Progenitor cell of endocrine pancreas (in vitro differentiated cells): ENCODE measurements around the gene PRKCE. TPM values are rescaled to one million over a fixed set of nuclear protein-coding genes. Genes with fewer than 3 reads are reported as not detected.

ENCODE experiments used
- DNase-seq: peaks from one replicate; pipeline ENCODE4 v3.0.0; 2021; ENCODE audit warnings: low spot score; ENCODE audit not compliant: unreplicated experiment
- H3K27ac Mint-ChIP-seq: 2 replicates; pipeline ENCODE4 v1.8.0; 2021; ENCODE audit warnings: mild to moderate bottlenecking, moderate library complexity, mixed read lengths
- H3K27me3 Mint-ChIP-seq: 2 replicates; pipeline ENCODE4 v1.8.0; 2021; ENCODE audit warnings: mixed read lengths
- H3K36me3 Mint-ChIP-seq: 2 replicates; pipeline ENCODE4 v1.8.0; 2022; ENCODE audit warnings: mixed read lengths; ENCODE audit not compliant: insufficient read depth
- H3K4me1 Mint-ChIP-seq: 2 replicates; pipeline ENCODE4 v1.8.0; 2021; ENCODE audit warnings: low read depth, mixed read lengths
- H3K4me3 Mint-ChIP-seq: 2 replicates; pipeline ENCODE4 v1.8.0; 2021; ENCODE audit warnings: low read depth, mild to moderate bottlenecking, moderate library complexity, mixed read lengths
- H3K9me3 Mint-ChIP-seq: 2 replicates; pipeline ENCODE4 v1.8.0; 2021; ENCODE audit warnings: low read depth, mixed read lengths
- total RNA-seq: library from RNA; stranded (reverse); gene quantifications from 2 replicates; pipeline ENCODE4 v1.2.1, GENCODE V29; 2021
- TF ChIP-seq, protein P1 (sequence below): fragments of 200-600 bp; sonication (generic); IDR thresholded peaks from one replicate; pipeline ENCODE4 v1.5.0; 2021; ENCODE audit warnings: antibody characterized with exemption, mild to moderate bottlenecking; ENCODE audit not compliant: unreplicated experiment

PRKCE gene
- total RNA-seq, 1 donor from 2014 or later: 4.2 TPM

DNA sequence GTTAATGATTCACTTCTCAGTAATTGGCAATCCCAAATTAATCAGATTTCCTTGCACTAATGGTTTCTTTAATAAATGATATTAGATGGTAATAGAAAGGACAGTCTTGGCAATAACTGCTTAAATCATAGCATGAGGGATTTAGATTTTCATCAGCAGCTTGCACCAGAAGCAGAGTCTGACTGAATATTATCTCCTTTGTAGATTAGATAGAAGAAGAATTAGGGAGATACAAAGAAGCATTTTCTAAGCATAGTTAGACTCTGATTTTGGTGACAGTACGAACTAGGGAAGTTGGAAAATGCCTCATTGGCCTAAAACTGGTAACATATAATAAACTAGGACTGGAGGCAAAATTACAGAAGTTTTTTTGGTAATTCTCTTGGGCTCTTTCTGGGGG lies 412.9 kb downstream of the PRKCE start:
- TF ChIP-seq, protein P1, sequence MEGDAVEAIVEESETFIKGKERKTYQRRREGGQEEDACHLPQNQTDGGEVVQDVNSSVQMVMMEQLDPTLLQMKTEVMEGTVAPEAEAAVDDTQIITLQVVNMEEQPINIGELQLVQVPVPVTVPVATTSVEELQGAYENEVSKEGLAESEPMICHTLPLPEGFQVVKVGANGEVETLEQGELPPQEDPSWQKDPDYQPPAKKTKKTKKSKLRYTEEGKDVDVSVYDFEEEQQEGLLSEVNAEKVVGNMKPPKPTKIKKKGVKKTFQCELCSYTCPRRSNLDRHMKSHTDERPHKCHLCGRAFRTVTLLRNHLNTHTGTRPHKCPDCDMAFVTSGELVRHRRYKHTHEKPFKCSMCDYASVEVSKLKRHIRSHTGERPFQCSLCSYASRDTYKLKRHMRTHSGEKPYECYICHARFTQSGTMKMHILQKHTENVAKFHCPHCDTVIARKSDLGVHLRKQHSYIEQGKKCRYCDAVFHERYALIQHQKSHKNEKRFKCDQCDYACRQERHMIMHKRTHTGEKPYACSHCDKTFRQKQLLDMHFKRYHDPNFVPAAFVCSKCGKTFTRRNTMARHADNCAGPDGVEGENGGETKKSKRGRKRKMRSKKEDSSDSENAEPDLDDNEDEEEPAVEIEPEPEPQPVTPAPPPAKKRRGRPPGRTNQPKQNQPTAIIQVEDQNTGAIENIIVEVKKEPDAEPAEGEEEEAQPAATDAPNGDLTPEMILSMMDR: no peak
- no peak for DNase-seq
- Mint-ChIP-seq H3K4me1 (peaks cover 2% of the 10 kb centered on the region), H3K36me3 (no peaks in the 10 kb centered on the region), H3K9me3 (no peaks in the 10 kb centered on the region), H3K27ac (peak overlapping the region; percentile 73), H3K27me3 (peaks cover 2% of the 10 kb centered on the region), H3K4me3 (no peak overlapping the region)

DNA sequence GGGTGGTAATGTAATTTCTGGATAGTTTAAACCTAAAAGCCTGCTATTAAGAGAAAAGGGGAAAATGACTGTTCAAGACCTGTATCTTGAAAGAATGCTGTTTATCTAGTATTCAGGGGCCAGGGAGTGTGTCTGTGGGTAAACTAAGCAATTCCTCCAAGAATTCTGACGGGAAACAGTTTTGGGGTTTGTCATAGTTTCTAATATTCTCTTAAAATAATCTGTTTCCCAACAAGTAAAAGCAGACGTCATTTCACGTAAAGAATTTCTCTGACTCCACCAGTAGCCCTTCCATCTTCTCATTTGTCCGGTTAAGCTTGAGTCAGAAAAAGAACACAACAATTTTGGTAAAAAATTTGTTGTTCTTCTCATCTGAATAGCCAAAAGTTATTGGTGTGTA lies 413.7 kb downstream of the PRKCE start:
- TF ChIP-seq, protein P1: no peak
- Mint-ChIP-seq H3K27me3 (peaks cover 2% of the 10 kb centered on the region), H3K4me1 (peaks cover 2% of the 10 kb centered on the region), H3K27ac (no peak overlapping the region), H3K4me3 (no peak overlapping the region), H3K9me3 (no peaks in the 10 kb centered on the region), H3K36me3 (no peaks in the 10 kb centered on the region)
- DNase-seq: no peak

DNA sequence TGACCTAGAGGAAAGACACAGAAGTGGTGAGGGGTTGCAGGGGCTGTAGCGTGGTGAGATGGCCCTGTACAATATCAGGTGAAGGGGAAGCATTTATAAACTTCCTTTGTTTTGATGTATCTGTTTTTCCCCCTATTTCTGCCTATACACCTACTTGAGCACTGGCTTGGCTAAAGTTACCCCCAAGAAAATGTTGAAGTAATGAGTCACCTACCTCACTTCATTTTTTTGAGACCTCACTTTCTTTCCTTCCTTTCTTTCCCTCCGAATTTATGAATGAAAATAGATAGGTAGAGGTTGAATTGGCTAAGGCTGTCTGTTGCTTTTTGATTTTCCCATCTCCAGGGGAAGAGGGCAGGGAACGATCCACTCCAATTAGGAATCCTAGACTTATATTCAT lies 414.6 kb downstream of the PRKCE start:
- TF ChIP-seq, protein P1: no peak
- H3K36me3 Mint-ChIP-seq: no peaks in the 10 kb centered on the region
- H3K4me3 Mint-ChIP-seq: no peak overlapping the region
- H3K27me3 Mint-ChIP-seq: peaks cover 2% of the 10 kb centered on the region
- H3K4me1 Mint-ChIP-seq: peaks cover 2% of the 10 kb centered on the region
- H3K27ac Mint-ChIP-seq: no peak overlapping the region
- no peaks in the 10 kb centered on the region for H3K9me3 Mint-ChIP-seq
- DNase-seq: no peak

DNA sequence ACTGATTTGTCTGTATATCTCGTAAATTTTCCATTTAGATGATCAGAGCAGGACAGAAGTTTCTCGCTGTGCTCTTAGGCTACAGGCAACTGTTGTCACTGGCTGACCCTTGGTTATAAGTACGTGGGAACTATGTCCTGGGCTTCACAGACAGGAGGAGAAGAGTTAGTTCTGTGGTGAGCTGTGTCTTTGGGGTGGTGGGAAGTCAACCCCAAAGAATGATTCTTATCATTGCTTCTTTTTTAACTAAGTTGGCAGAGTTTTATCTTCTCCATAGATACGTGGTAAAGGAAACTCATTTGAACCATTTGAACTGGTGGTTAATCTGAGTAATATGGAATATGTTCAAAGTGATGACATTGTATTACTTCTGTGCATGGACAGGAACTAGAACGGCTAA lies 415.1 kb downstream of the PRKCE start:
- no peaks in the 10 kb centered on the region for H3K9me3 Mint-ChIP-seq
- no peak for DNase-seq
- TF ChIP-seq, protein P1: no peak
- H3K4me3 Mint-ChIP-seq: no peak overlapping the region
- H3K36me3 Mint-ChIP-seq: no peaks in the 10 kb centered on the region
- H3K4me1 Mint-ChIP-seq: peaks cover 3% of the 10 kb centered on the region
- H3K27ac Mint-ChIP-seq: no peak overlapping the region
- H3K27me3 Mint-ChIP-seq: peaks cover 2% of the 10 kb centered on the region

DNA sequence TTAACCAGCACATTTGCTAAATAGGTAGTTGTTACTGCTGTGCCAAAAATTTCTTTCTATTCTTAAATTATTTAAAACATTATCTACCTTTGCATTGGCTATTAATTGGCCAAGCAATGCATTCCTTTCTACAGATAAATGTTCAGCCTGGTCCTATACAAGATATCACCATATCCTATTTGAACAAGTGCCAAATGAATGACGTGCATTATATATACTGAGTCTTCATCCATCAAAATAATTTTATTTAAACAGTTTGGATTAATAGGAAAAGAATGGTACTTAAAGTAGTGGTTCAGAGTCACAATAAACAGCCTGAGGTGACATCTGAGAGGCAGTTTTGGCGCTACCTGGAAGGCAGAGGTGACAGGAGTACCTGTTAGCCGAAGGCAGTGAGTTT lies 415.6 kb downstream of the PRKCE start:
- no peak for DNase-seq
- no peaks in the 10 kb centered on the region for H3K9me3 Mint-ChIP-seq
- H3K27ac Mint-ChIP-seq: no peak overlapping the region
- H3K4me3 Mint-ChIP-seq: no peak overlapping the region
- peaks cover 6% of the 10 kb centered on the region for H3K4me1 Mint-ChIP-seq
- H3K27me3 Mint-ChIP-seq: peaks cover 2% of the 10 kb centered on the region
- H3K36me3 Mint-ChIP-seq: no peaks in the 10 kb centered on the region
- TF ChIP-seq, protein P1: no peak
